ENCODE data around the gene ECHS1.
"Not testable (repeated sequence)": the region's sequence is repeated elsewhere in the genome, so short reads cannot be mapped to it uniquely, and the experiment has no call there.

The ECHS1 gene

GRCh38 chr10:133324857-133325260 is 48.3 kb downstream of the ECHS1 start:
- no peak for DNase-seq (ENCODE audit: low read depth)

GRCh38 chr10:133324198-133324792 is 48.9 kb downstream of the ECHS1 start:
- DNase-seq (ENCODE audit: low read depth): no peak

- DNase-seq (ENCODE audit: low read depth): not testable (repeated sequence)
Observed at GRCh38 chr10:133322064-133322709, 51.0 kb downstream of the ECHS1 start.

DNA sequence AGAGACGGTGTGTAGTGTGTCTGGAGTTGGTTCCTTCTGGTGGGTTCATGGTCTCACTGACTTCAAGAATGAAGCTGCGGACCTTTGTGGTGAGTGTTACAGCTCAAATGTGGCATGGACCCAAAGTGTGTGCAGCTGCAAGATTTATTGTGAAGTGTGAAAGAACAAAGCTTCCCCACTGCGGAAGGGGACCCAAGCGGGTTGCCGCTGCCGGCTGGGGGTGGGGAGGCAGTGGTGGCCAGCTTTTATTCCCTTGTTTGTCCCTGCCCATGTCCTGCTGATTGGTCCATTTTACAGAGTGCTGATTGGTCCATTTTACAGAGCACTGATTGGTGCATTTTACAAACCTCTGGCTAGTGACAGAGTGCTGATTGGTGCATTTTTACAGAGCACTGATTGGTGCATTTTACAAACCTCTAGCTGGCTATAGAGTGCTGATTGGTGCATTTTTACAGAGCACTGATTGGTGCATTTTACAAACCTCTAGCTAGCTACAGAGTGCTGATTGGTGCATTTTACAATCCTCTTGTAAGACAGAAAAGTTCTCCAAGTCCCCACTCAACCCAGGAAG is 52.2 kb downstream of the ECHS1 start:
- not testable (repeated sequence) for DNase-seq (ENCODE audit: low read depth)

- DNase-seq (ENCODE audit: low read depth): no peak
Observed at GRCh38 chr10:133318494-133319127, 54.5 kb downstream of the ECHS1 start.

- no peak for DNase-seq (ENCODE audit: low read depth)
Observed at GRCh38 chr10:133316732-133317131, 56.4 kb downstream of the ECHS1 start.

GRCh38 chr10:133316266-133316665 is 56.9 kb downstream of the ECHS1 start:
- no peak for DNase-seq (ENCODE audit: low read depth)

DNA sequence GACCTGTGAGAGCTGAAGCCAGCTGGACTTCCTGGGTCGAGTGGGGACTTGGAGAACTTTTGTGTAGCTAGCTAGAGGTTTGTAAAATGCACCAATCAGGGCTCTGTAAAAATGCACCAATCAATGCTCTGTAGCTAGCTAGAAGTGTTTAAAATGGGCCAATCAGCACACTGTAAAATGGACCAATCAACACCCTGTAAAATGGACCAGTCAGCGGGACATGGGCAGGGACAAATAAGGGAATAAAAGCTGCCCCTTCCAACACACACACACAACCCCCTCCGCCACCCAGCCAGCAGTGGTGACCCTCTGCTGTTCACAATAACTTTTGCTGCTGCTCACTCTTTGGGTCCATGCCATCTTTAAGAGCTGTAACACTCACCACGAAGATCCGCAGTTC is 57.3 kb downstream of the ECHS1 start:
- DNase-seq (ENCODE audit: low read depth): no peak

- DNase-seq (ENCODE audit: low read depth): no peak
Observed at GRCh38 chr10:133314911-133315310, 58.2 kb downstream of the ECHS1 start.

DNA sequence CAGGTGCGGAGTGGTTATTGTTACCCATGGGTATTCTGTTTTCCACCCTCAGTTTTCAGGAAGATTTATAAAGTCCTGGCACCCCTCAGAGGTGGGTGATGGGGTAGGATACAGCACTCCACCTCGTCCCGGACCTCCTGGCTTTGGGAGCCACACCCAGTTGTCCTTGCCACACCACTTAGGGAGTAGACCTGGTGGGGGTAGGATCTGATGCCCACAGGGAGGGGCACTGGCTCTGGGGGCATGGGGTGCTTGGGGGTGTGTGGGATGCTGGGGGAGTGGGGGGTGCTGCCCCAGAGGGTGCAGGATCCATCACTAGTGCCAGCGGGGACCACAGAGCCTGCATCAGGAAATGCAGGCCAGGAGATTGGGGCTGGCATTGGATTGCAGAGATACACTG is 60.0 kb downstream of the ECHS1 start:
- no peak for DNase-seq (ENCODE audit: low read depth)

DNA sequence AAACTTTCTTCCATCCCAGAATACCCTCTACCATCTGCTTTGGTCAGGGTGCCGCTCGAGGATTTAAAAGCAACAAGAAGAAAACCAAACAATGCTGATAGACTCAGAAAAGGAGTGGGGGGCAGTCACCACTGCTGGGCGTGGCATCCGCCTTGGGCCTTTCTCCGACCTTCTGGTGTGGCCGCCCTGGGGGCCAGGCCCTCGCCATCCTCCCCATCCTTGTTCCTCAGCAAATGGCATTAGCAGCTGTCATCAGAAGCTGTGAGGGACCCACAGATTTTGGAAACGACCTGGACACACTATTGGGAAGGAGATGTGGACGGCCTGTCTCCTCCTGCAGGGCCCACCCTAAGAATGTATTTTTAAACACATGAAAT is 60.4 kb downstream of the ECHS1 start:
- DNase-seq (ENCODE audit: low read depth): no peak

Measured in HS-5 (cell line).